IMR-90 (cell line): ENCODE data around the gene RGL1.

Experiments used
- MAFK ChIP-seq: IDR thresholded peaks from 2 replicates; pipeline ENCODE4 v1.6.1; 2012; ENCODE audit warnings: low read depth, low read length, improper control_type of control experiment
- MAZ ChIP-seq: IDR thresholded peaks from 2 replicates; pipeline ENCODE4 v1.6.1; 2012; ENCODE audit warnings: low read depth, mild to moderate bottlenecking, low read length, improper control_type of control experiment, moderate library complexity, borderline replicate concordance
- POLR2A ChIP-seq: IDR thresholded peaks from 2 replicates; pipeline ENCODE4 v1.6.1; 2012; ENCODE audit warnings: mild to moderate bottlenecking, low read depth, low read length
- RAD21 ChIP-seq: IDR thresholded peaks from 2 replicates; pipeline ENCODE4 v1.6.1; 2012; ENCODE audit warnings: low read length, improper control_type of control experiment
- RCOR1 ChIP-seq: IDR thresholded peaks from 2 replicates; pipeline ENCODE4 v1.6.1; 2012; ENCODE audit warnings: mild to moderate bottlenecking, low read length, improper control_type of control experiment; ENCODE audit not compliant: insufficient replicate concordance
- RFX5 ChIP-seq: IDR thresholded peaks from 2 replicates; pipeline ENCODE4 v1.8.0; 2012; ENCODE audit warnings: low read depth, mild to moderate bottlenecking, low read length, moderate library complexity
- TF ChIP-seq, protein P1 (sequence below): conservative IDR thresholded peaks from 2 replicates; pipeline ENCODE4 v1.5.1; 2012; ENCODE audit warnings: mild to moderate bottlenecking, low read depth, low read length, improper control_type of control experiment
- TF ChIP-seq, protein P2 (sequence below): fragments of 150-350 bp; IDR thresholded peaks from 2 replicates; pipeline ENCODE4 v1.6.1; 2017; ENCODE audit warnings: mild to moderate bottlenecking, antibody characterized with exemption, low read length, low read depth

DNA sequence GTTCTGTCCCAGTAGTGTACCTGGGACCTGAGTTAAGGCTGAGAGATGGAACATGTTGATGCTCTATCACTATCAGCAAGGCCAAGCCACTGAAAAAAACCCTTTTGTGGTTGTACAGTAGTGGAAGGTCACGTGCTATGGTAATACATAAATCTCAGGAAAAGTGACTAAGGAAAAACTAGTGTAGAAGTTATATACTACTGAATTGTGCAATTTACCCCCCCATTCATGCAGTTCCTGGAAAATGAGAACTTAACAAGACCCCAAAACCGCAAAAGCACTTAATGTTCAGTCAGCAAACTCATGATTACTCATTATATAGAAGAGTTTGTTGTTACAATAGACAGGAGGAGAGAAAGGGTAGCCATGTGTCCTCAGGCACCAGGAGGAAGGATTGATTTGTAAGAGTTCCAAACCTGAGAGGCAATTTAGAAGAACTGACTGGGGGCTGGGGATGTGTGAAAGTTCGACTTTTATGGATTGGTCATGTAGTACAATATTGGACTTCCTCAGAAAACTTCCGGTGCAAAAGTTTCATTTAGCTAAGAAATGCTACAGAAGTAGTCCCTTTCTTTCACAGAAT is 91.6 kb downstream of the RGL1 start:
- TF ChIP-seq RAD21: no peak
- no peak for TF ChIP-seq MAZ
- TF ChIP-seq, protein P1, sequence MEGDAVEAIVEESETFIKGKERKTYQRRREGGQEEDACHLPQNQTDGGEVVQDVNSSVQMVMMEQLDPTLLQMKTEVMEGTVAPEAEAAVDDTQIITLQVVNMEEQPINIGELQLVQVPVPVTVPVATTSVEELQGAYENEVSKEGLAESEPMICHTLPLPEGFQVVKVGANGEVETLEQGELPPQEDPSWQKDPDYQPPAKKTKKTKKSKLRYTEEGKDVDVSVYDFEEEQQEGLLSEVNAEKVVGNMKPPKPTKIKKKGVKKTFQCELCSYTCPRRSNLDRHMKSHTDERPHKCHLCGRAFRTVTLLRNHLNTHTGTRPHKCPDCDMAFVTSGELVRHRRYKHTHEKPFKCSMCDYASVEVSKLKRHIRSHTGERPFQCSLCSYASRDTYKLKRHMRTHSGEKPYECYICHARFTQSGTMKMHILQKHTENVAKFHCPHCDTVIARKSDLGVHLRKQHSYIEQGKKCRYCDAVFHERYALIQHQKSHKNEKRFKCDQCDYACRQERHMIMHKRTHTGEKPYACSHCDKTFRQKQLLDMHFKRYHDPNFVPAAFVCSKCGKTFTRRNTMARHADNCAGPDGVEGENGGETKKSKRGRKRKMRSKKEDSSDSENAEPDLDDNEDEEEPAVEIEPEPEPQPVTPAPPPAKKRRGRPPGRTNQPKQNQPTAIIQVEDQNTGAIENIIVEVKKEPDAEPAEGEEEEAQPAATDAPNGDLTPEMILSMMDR: no peak
- TF ChIP-seq POLR2A: no peak
- no peak for TF ChIP-seq MAFK
- TF ChIP-seq RFX5: no peak
- TF ChIP-seq, protein P2, sequence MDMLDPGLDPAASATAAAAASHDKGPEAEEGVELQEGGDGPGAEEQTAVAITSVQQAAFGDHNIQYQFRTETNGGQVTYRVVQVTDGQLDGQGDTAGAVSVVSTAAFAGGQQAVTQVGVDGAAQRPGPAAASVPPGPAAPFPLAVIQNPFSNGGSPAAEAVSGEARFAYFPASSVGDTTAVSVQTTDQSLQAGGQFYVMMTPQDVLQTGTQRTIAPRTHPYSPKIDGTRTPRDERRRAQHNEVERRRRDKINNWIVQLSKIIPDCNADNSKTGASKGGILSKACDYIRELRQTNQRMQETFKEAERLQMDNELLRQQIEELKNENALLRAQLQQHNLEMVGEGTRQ: no peak
- no peak for TF ChIP-seq RCOR1
